Measurements from ENCODE around the gene LRRC49.

Gene LRRC49

GRCh38 chr15:71097890-71098289 is 205.3 kb downstream of the LRRC49 start:
- no peak for DNase-seq

GRCh38 chr15:71098920-71099319 is 206.3 kb downstream of the LRRC49 start:
- DNase-seq, result no peak

Measured in DMS79 (cell line).